CD4-positive, alpha-beta T cell treated with Interleukin-1 beta for 1 hour (primary cell): ENCODE results near the gene PLEKHA8.

ENCODE experiments used
- DNase-seq, 2 donors: peaks; one replicate each; pipeline ENCODE4 v3.0.0-alpha.2; 2020 to 2022

The PLEKHA8 gene

DNA sequence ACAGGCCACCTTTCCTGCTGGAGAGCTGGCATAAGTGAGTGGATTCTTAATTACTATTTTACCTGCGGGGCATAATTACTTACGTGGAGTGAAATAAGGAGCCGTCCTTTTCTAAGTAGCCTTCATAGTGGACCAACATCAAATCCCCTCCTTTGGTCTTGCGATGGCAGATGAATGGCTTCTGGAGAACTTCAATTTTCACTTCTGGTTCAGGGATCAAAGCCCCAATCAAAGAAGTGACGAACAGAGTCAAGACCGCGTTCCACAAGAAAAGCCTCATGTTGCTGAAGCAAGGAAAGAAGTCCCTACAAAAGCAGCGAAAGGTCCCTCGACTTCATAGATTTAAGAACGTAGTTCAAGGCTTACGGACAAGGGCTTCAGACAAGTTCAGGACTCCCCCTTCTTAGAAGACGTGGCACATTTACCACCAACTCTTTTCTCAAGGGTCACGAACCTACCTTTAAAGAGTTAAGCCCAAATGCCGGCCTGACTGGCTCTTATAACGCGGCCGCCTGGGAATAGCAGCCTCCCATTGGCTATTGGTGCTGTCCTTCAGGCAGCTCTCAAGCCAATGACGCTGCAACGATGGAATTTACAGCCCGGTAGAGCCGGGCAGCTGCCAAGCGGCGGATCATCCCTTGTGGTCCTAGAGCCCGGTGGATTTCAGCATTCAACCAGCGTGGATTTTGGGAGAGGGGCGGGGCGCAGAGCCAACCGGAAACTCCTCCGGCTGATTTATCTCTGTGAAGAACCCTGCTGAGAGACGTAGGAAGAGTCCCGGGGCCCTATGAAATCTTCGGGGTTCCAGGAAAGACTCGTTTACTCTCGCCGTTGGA is 1.8 kb upstream of the PLEKHA8 start, which contains the start of gene FKBP14:
FKBP14 (minus strand) TSS at position 474 of the 836 bp plus-strand sequence; CDS start at position 280, 194 bp downstream.
- peak; percentile 94 to 95 for DNase-seq

DNA sequence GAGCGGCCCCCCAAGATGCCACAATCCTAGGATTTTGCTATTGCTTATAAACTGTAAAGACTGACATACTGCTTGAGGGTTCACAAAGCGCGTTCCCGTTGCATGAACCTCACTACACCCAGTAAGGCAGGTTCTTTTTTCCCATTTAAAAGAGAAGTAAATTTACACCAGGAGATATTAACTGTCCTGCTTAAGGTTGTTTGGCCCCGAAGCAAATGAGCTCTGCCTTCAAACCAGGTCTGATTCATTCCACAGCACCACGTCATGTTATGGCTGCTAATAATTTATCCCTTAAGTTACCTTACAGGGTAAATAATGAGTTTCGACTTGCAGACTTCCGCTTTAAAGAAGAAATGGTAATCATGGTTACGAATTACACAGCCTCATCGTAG is 1.2 kb upstream of the PLEKHA8 start:
- peak; percentile 26 to 54 for DNase-seq

DNA sequence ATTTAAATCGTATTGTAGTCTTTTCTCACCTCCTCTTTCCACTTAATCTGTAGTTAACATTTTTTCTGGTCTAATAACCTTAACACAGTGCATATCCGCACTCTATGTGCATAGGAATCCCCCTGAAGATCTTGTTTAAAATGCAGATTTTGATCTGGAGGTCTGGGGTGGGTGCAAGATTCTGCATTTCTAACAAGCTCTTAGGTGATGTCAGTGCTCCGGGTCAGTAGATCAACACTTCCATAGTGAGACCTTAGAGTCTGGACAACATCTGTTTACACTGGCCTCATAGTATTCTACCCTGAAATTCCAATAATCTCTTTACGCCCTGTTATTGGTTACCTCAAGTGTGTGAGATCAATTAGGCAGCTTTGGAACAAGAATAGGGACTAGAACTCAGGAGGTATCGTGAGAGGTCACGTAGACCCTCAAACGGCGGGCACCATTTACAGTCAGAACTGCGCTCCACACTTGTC is 434 bp upstream of the PLEKHA8 start:
- DNase-seq = no peak

DNA sequence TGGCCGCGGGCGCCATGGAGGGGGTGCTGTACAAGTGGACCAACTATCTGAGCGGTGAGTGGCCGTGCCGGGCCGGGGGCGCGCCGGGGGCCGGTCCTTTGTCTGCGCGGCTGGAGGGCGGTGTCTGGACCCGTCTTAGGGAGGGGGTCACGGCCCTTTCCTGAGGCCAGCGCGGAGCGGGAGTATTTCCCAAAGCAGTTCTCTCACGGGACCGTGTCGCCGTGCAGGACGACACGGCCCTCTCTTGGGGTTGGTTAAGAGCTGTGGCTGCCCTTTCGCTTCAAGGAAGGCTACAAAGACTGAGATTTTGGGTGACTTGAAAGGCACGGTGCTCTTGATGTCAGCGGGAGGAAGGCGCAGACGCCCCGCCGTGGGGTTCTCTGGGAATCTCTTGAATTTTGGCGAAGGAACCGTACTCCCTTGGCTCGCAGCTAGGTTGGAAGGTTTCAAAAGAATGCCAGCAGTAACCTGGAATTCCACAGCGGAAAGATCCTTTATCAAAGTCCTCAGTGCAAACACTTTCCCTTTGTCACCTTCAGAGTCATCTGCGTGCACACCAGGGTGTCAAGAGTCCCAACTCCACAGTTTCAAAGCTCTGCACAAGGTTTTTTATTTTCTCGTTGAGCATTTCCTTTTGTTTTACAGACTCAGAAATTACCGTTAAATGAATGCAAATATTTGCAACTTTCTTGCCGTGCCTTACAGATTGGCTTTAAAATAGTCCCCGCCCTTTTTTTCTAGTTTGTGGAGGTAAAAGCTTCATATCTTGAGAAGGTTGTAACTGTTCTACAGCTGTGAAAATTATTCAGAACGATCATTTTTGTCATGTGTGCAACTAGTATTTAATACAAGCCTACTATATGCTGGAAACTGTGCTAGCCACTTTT is 780 bp downstream of the PLEKHA8 start:
- peak in 1 of 2 donors; percentile 27 for DNase-seq

DNA sequence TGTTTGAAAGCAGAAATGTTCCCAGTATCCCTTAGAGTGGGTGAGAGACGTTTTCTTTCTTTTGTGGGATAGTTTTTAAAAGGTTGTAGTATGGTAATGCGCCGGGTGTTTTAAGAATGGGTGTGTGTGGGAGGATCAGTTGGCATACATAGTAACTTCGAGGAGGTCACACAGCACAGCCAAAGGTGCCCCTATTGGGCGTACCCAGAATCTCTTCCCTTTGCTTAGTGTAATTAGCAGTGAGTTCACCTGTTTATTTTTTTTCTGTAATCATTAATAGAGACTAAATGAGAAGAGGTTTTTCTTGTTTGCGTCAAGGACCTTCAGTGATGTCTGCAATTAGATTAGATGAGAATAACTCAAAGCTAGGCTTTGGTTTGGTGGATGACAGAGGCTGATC is 1.5 kb downstream of the PLEKHA8 start:
- DNase-seq = peak in 1 of 2 donors; percentile 23

DNA sequence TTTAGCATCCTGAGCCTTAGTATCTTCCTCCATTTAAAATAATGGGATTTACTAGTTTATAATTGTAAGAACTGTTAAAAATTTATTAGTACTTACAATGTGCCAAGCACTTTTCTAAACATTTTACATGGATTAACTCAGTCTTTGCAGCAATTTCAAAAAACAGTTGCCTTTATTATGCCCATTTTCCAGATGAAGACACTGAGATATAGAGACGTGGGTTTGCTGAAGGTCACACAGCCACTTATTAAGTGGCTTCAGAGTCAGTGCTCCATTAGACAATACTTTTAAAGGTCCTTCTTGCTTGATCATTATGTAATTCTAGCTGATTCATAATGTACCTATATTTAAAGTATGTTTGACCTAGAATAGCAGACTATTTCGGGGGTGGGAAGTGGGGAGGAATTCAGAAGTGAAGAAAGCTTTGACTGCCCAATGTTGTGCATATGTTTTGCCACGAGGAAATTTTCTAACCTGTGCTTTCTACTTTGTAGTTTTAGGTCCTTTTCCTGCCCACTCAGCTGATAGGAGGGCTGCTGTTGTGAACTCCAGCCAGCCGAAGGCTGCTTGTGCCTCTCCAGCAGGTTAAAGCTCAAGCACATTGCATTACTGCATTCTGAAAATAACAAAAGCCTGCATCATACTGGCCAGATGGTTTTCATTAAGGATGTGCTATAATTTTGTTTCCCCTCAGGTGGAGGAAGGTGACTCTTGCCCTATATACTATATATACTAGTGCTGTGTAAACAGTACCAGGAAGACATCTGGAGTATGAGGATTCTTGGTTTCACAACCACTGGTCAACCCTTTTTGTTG is 4.3 kb downstream of the PLEKHA8 start:
- no peak for DNase-seq

DNA sequence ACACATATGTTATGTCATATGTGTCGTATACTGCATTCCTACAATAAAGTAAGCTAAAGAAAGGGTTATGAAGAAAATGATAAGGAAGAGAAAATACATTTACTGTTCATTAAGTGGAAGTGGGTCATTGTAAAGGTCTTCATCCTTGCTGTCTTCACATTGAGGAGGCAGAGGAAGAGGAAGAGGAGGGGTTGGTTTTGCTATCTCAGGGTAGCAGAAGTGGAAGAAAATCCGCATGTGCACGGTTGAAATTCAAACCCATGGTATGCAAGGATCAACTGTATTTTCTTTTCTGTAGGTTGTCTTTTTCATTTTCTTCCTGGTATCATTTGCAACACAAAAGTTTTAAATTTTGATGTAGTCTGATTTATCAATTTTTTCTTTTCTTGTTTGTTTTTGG is 6.3 kb downstream of the PLEKHA8 start:
- DNase-seq = no peak

DNA sequence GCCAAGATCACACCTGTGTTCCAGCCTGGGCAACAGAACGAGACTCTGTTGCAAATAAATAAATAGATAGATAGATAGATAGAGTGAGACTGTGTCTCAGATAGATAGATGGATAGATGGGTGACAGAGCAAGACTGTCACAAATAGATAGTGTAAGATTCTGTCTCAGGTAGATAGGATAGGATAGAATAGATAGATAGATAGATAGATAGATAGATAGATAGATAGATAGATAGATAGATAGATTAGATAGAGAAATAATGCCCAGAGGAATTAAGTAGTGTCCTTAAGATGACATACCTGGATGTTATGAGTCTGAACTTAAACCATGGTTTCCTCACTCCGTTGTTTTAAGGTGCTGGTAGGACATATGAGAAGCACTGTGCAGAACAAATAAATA is 8.0 kb downstream of the PLEKHA8 start:
- DNase-seq = no peak

DNA sequence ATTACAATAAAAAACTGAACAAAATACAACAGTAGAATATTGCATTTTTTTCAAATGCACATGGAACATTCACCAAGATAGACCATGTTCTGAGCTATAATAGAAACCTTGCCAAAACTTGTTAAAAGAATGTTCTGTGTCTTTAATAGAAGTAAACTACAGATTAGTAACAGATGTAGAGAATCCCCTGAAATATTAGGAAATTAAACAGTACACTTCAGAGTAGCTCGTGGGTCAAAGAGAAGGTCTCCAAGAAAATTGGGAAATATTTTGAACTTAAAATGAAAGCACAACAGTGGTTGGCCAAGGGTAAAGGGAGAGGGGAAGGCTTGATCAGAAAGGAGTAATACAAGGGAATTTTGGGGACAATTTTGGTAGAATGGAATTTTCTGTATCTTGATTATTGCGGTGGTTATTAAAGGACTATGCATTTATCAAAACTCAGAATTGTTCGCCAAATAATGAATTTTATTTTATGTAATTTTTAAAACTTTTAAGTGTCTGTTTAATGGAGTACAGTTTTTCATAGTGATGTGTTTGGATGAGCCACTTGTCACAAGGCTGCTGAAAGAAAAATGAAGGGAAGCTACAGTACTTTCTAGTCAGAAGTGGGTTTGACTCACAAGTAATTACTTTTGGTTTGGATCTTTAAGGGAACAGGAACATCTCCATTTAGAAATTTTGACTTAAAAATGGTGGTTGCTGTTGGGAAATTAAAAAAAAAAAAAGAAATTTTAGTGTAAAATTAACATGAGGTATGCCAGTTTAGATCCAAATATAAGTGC is 10.2 kb downstream of the PLEKHA8 start:
- DNase-seq = no peak

DNA sequence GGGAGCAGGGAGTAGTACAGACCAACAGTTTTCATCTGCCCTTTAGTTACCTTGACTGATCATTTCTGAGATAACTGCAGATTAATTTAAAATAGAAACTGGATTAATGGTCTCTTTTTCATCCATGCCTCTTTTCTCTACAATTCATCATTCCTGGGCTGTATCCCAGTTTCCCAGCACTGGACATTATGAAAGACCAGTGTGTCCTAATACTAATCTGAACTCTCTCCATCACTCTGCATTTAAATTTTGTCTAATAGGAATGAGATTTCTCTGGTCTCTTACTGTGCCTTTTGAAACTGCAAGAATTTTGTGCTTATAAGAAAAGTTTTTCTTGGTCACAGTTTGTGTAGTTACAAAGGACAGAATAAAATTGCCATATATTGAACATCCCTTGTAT is 12.7 kb downstream of the PLEKHA8 start:
- DNase-seq = no peak

DNA sequence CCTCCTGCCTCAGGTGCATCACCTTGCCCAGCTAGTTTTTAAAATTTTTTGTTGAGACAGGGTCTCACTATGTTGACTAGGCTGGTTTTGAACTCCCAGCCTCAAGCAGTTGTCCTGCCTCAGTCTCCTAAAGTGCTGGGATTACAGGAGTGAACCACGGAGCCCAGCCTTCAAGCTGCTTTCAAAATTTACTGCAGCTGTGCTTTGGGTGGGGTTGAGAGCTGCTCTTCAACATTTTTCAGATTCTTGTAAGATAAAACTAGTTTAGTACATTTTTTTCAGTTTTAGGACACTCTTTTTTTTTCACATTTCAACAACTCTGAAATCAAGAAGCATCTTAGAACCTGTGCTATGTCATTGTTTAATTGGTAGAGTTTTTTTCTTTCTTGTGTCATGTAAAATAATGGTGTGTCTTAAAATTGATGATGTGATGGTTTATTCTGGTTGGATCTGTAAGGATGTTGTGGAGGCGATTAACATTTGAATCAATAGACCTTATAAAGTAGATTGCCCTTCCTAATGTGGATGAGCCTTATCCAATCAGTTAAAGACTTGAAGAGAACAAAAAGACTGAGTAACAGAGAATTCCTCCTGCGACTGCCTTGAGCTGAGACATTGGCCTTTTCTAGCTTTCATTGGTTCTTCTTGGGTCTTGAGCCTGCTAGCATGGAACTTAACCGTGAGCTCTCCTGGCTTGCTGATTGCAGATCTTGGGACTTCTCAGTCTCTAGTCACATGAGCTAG is 13.5 kb downstream of the PLEKHA8 start:
- DNase-seq = no peak

DNA sequence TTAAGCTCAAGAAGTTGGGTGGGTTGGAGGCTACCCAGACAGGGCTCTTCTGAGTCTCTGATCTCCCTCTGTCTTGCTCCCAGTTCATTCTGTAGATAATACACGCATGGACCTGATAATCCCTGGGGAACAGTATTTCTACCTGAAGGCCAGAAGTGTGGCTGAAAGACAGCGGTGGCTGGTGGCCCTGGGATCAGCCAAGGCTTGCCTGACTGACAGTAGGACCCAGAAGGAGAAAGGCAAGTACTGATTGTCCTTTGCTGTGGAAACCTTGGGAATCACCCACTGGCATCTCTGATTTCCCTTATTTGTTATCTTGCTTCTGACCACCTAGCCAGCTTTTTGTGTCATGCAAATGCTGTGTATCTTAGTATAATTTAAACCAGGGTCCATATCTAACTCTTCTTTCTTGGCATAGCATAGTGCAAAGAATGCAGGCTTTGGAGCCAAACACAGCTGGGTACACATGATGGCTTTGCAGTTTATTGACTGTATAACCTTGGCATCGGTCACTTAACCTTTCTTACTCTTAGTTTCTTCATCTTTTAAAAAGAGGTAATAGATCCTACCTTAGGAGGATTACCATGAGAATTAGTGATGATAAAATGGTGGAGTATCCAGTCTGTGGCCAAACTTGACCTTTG is 18.0 kb downstream of the PLEKHA8 start:
- no peak for DNase-seq

DNA sequence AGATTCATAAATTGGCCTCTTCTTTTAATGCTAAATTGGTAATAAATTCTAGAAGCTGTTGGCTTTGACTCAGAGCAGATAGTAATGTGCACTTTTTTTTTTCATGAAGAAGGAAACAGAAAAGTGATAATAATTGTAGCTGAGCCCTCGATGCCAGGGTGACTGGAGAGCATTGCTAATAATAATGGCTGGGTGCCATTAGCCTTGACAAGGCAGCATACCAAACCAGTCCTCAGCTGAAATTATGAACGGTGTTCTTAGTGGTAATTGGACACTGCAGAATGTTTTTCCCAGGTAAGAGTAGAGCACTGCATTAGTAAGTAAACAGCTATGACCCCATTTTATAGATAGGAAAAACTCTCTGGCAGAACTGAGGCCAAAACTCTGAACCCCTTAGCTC is 18.9 kb downstream of the PLEKHA8 start:
- no peak for DNase-seq

DNA sequence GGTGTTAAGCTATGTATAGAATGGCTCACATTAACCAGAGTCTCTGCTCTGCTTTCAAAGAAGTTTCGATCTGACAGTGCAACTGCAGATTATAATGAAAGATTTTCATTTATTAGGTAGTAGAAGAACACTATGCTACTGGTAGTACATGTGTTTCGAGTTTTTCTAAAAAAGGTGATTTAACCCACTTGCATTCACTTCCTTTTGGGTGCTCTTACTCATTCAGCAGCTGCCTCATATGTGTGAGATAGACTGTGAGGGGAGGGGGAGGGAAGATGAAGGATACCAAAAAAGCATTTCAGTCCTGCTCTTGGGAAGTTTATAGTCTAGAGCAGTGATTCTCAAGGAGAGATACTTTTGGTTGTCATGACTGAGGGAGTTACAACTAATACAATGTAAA is 20.4 kb downstream of the PLEKHA8 start:
- DNase-seq = no peak

DNA sequence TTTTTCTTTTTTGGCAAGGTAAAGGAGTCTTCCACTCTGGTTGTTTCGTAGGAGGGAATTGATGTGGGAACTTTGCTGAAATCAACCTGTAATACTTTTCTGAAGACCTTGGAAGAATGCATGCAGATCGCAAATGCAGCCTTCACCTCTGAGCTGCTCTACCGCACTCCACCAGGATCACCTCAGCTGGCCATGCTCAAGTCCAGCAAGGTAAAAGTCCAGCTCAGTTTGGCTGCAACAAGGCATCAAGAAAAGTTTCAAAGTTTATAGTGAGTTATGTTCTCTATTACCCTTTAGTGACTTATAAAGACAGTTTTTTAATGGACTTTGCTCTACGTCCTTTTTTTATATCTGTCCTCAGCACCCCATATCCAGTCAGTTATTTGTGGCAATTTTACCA is 21.0 kb downstream of the PLEKHA8 start:
- DNase-seq = no peak

DNA sequence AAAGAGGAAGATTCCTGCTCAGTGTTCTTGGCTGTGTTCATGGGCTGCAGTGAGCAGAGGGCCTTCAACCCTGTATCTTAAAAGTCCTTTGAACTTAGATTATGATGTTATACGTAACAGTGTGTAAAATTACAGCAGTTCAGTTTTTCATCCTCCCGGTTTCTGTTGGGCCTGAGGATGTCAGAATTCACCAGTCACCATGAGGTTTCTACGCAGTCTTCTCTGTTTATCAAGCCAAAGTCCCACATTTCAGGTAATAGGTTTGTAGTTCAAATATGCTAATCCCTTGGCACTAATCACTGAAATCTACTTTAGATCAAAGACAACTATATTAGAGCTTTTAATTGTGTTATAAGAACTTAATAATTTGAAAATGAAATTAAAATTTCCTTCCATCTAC is 24.9 kb downstream of the PLEKHA8 start:
- DNase-seq = no peak

DNA sequence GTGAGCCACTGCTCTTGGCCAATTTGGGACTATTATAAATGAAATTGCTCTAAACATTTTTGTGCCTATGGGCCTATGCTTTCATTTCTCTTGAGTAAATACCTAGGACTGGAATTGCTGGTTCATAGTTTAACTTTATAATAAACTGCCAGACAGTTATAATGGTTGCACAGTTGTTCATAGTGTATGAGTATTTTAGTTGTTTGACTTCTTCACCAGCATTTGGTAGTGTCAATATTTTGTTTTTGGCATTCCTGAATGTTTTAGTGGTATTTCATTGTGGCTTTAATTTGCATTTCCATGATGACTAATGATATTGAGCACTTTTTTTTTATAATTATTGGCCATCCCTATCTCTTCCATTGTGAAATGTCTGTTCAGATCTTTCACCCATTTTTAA is 29.5 kb downstream of the PLEKHA8 start:
- no peak for DNase-seq

DNA sequence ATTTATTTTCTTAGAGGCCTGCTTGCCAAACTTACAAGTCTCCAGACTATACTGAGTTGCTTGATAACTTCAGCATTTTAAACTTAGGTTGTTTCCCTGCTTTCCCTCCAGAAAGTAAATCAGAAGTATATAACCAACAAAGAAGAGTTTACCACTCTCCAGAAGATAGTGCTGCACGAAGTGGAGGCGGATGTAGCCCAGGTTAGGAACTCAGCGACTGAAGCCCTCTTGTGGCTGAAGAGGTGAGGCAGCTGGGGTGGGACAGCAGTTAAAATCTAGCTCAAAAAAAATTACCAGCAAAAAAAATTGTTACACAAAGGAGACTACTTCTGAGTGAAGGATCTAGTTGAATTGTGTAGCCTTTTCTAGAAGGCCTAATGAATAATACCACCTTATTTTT is 33.6 kb downstream of the PLEKHA8 start:
- DNase-seq = peak; percentile 39 to 43

DNA sequence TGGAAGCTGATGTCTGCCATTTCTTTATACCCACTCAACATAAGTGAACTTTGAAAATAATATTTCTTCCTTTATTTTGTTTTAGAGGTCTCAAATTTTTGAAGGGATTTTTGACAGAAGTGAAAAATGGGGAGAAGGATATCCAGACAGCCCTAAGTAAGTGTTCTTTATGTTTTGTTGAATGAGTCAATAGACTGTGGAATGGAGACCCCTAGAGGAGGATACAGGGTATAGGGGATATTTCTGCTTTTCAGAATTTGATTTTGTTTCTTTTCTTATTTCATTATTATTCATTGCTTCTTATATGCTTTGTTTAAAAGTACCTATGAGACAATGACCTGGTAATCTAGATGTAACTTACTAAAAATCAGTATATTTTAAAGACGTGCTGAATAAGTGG is 34.4 kb downstream of the PLEKHA8 start:
- peak in 1 of 2 donors; percentile 18 for DNase-seq

DNA sequence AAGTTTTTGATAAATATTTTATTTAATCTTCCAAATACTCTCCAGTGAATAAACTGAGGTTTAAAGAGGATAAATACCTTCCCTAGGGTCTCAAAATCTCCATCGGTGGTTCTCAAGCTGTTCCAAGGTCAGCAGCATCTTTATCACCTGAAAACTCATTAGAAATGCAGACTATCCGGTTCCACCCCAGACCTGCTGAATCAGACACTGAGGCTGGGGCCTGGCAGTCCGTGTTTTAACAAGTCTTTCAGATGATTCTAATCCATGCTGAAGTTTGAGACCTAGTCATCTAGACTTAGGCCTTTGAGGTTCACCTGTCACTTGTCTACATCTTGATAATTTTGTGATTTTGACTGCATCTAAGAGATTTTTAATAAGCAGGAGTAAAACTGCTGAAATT is 37.5 kb downstream of the PLEKHA8 start:
- no peak for DNase-seq

DNA sequence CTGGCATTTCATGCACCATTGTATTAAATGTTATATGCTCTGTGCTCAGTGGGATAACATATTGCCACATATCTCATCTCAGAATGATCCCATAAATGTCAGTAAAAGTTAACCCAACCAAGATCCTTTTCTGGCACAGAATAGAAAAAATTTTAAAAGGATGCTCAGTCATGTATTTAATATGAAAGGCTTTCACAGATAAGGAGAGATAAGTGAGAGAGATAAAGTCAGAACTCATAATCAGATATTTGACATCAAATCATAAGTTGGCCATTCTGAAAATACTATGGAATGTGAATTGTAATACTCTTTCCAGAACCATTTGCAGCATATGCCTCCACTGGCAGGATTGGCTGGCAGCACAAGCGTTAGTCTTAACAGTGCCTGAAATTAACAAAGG is 38.5 kb downstream of the PLEKHA8 start:
- no peak for DNase-seq
